OCI-LY7 (cell line): ENCODE measurements around the gene SORCS1.

Experiments used
- CTCF ChIP-seq: fragments of 200-600 bp; sonication (generic); conservative IDR thresholded peaks from 2 replicates; pipeline ENCODE4 v1.5.1; 2014; ENCODE audit warnings: mild to moderate bottlenecking, antibody characterized with exemption, low read length, moderate library complexity, mixed read lengths
- EZH2phosphoT487 ChIP-seq: fragments of 200-600 bp; sonication (generic); IDR thresholded peaks from 2 replicates; pipeline ENCODE4 v1.6.1; 2018; ENCODE audit warnings: low read depth, borderline replicate concordance, mild to moderate bottlenecking, mixed run types, antibody characterized with exemption, low read length, moderate library complexity, mixed read lengths

DNA sequence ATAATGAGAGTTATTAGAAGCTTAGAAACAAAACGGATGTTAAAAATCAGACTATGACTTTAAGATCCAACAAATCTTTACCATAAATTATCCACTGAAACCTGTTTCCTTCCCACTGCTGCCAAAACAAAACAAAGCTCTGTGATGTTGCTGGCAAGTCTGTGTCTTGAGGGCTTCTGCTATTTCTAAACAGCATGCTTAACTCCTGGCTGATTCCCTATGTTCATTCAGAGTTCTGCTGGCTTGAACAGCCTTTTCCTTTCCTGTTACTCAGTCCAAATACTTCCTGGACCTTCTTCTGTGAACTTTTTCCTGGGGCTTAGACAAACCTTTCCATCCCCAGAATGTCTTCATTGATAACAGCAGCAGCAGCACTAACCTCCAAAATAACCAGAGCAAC is 448.1 kb downstream of the SORCS1 start:
- TF ChIP-seq CTCF, result no peak
- TF ChIP-seq EZH2phosphoT487, result no peak
